Spinal cord (tissue), 10 donors: Measurements from ENCODE around the gene KCNAB1. TPM values are rescaled to one million over a fixed set of nuclear protein-coding genes. Genes with fewer than 3 reads are reported as not detected.

Experiments
- DNase-seq, 6 donors: peaks; one replicate each; pipeline versions ENCODE4 v3.0.0 to v3.0.0-alpha.2; 2013 to 2015; ENCODE audit warnings: low spot score in 6 of 6, low read depth in 4 of 6
- H3K27ac ChIP-seq: one replicate; pipeline ENCODE4 v1.5.1; 2013; ENCODE audit warnings: low read depth, low read length, control low read depth
- H3K27me3 ChIP-seq: one replicate; pipeline ENCODE4 v1.6.1; 2013; ENCODE audit warnings: low read length; ENCODE audit not compliant: control insufficient read depth, insufficient read depth
- H3K36me3 ChIP-seq: one replicate; pipeline ENCODE4 v1.6.1; 2013; ENCODE audit warnings: low read length; ENCODE audit not compliant: control insufficient read depth, insufficient read depth
- H3K4me1 ChIP-seq: one replicate; pipeline ENCODE4 v1.6.1; 2013; ENCODE audit warnings: low read length; ENCODE audit not compliant: control insufficient read depth, insufficient read depth
- H3K4me3 ChIP-seq: one replicate; pipeline ENCODE4 v1.5.1; 2013; ENCODE audit warnings: low read depth, low read length, control low read depth
- H3K9me3 ChIP-seq: one replicate; pipeline ENCODE4 v1.6.1; 2013; ENCODE audit warnings: low read length; ENCODE audit not compliant: control insufficient read depth, insufficient read depth
- WGBS: methylation state at CpG from one replicate; pipeline ENCODE4 v1.1.5; 2013; ENCODE audit warnings: missing lambda C conversion rate; ENCODE audit not compliant: insufficient coverage; 5-methylcytosine and 5-hydroxymethylcytosine counted together
- polyA plus RNA-seq, 2 donors: library from polyadenylated mRNA; unstranded; fragments of 120-200 nt; gene quantifications; one replicate each; pipeline ENCODE4 v1.2.1, GENCODE V29; 2013; ENCODE audit not compliant: insufficient read length in 2 of 2
- total RNA-seq, 2 donors: library from RNA; depleted of rRNA in 1 of 2; stranded (reverse); fragments of 120-200 nt in 1 of 2; fragments of >200 nt in 1 of 2; gene quantifications; one replicate each; pipeline versions ENCODE4 v1.2.3 to v1.2.4, GENCODE V29; 2013 to 2014
- donor health status: healthy.

Gene KCNAB1
- total and polyA plus RNA-seq, 4 donors, result 10.1 to 27.5 (median 22.6) TPM

DNA sequence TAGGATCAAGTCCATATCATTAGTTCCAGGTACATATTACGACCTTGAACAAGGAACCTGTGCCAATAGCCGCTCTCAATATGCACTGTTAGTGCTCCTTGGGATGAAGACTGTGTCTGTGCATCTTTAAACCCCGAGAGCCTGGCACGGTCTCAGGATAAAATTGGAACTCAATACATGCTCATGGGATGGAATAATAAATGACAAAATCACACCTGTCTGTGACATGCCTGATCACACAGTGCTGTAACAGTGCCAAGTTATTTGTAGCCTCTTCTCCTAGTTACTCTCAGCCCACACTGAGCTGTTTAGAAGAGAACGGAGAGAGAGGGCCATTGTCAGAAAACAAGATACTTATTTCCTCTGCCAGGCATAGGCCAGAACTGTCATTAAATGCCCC is 352.3 kb downstream of the KCNAB1 start:
- Histone ChIP-seq H3K4me1 (no peaks in the 10 kb centered on the region), H3K36me3 (no peaks in the 10 kb centered on the region), H3K27ac (no peak overlapping the region), H3K4me3 (no peak overlapping the region), H3K27me3 (no peaks in the 10 kb centered on the region), H3K9me3 (no peaks in the 10 kb centered on the region)
- no CpG with 5 or more reads among the region's 5 CpGs for WGBS
- DNase-seq, result no peak

DNA sequence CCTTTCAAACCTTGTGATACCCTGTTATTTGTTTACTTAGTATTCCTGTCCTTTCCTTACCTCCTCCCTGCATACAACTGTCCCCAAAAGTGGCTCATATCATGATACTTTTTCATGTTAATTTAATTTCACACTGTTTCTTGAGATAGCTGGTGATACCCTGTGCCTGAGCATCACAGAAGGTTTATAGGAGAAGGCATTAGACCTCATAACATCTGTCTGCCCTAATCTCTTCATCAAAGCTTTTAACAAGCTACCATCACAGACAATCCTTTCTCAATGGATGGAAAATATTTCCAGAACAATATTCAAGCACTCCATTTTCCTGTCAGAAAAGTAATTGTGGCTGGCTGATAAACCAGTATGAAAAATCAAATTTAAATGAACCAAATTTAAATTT is 353.0 kb downstream of the KCNAB1 start:
- DNase-seq, result no peak
- H3K4me3 ChIP-seq, result no peak overlapping the region
- no peaks in the 10 kb centered on the region for H3K4me1 ChIP-seq
- H3K9me3 ChIP-seq, result no peaks in the 10 kb centered on the region
- H3K27ac ChIP-seq, result no peak overlapping the region
- H3K36me3 ChIP-seq, result no peaks in the 10 kb centered on the region
- H3K27me3 ChIP-seq, result no peaks in the 10 kb centered on the region

DNA sequence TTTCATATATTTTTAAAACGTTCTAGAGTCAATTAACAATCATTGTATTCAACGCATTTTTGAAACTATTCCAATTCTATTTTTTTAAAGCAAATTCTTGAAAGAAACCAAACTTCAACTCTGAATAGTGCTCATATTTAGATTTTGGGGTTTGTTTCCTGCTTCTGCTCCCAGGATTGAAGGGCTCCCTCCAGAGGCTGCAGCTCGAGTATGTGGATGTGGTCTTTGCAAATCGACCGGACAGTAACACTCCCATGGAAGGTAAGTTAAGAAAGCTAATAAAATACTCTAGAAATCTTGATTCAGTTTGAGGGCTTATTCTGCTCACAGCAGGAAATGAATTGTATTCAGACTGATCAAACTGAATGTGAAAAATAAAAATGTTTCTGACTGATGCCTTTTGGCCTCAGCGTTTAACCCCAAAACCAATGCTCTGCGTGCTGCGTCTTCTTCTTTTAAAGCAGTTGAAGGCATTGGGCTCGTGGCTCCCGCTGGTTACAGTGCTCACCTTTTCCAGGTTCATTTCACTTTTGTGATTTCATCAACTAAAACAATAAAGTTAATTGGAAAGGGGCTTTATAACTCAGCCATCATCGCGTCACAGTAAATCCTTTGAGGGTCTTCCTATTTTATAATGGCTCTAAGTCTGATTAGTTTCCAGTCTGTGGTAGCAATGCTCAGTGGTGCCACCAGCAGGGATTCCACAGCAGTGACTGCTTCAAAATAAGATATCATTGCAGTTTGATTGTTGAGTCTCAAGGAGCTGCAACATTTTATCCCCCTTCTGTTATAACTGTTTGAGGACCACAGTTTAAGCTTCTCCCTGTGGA is 354.4 kb downstream of the KCNAB1 start:
- Histone ChIP-seq H3K9me3 (no peaks in the 10 kb centered on the region), H3K36me3 (no peaks in the 10 kb centered on the region), H3K4me3 (no peak overlapping the region), H3K27ac (no peak overlapping the region), H3K4me1 (no peaks in the 10 kb centered on the region), H3K27me3 (no peaks in the 10 kb centered on the region)
- DNase-seq, result peak in 2 of 6 donors; percentile 23 to 92
- WGBS, result 25% methylated on average over 3 of the region's 12 CpGs

DNA sequence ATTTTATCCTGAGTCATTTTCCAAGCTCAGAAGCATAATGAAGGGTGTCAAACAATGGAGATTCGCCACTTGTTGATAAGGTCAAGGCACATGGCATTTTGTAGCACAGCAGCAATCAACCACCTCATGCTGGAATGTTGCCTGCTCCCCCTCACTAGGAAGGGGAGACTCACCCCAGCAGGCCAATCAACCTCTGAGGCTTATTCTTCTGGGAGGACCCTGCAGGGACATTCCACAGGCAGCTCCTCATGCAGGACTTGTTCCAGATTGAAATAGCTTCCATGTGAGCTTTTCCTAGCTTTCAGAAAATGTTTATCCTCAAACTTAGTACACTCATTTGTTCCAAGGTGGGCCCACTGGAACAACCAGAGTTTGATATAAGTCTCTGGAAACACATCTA is 356.9 kb downstream of the KCNAB1 start:
- Histone ChIP-seq H3K4me1 (no peaks in the 10 kb centered on the region), H3K27me3 (no peaks in the 10 kb centered on the region), H3K9me3 (no peaks in the 10 kb centered on the region), H3K36me3 (no peaks in the 10 kb centered on the region), H3K27ac (no peak overlapping the region), H3K4me3 (no peak overlapping the region)
- WGBS, result 100% methylated on average over 1 of the region's 1 CpG
- no peak for DNase-seq

DNA sequence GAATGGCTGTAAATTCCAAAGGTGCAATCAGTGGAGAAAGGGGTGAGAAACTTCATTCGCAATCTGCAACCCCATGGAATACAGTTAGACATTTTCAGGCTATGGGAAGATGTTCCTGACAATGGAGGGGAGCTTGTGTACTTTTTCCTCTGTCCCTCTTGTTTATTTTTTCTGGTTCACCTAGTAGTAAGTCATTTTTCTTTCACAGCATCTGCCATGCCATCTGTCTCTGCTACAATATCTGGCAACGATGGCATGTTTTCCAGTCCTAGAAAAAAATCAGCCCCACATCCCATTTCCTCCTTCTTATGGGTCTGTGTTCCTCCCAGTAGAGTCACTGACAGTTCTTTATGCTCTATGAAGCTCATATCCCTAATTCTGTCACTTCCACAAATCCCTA is 358.5 kb downstream of the KCNAB1 start:
- Histone ChIP-seq H3K4me3 (no peak overlapping the region), H3K27me3 (no peaks in the 10 kb centered on the region), H3K4me1 (no peaks in the 10 kb centered on the region), H3K27ac (no peak overlapping the region), H3K9me3 (no peaks in the 10 kb centered on the region), H3K36me3 (no peaks in the 10 kb centered on the region)
- 63% methylated on average over 1 of the region's 2 CpGs for WGBS
- DNase-seq, result peak in 2 of 6 donors; percentile 66 to 73

DNA sequence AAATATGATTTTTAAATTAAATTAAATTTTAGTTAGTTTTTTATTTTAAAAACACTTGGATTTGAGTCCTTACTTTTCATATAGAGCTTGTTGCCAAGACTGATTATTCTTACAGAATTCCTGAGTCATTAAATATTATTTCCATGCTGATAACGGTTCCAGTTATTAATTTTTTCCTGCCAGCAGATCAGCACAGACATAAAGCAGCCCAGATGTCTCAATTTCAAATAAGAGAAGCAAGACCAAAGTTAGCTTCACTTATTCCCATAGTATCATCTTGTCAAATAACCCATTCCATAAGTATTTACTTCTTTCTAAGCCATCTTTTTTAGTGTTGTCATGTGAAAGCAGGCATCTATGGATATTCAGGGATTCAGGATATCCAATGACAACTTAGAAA is 359.2 kb downstream of the KCNAB1 start:
- no peaks in the 10 kb centered on the region for H3K4me1 ChIP-seq
- DNase-seq, result no peak
- no peaks in the 10 kb centered on the region for H3K36me3 ChIP-seq
- no peaks in the 10 kb centered on the region for H3K9me3 ChIP-seq
- no peak overlapping the region for H3K4me3 ChIP-seq
- no peaks in the 10 kb centered on the region for H3K27me3 ChIP-seq
- no CpG with 5 or more reads among the region's 1 CpG for WGBS
- H3K27ac ChIP-seq, result no peak overlapping the region

DNA sequence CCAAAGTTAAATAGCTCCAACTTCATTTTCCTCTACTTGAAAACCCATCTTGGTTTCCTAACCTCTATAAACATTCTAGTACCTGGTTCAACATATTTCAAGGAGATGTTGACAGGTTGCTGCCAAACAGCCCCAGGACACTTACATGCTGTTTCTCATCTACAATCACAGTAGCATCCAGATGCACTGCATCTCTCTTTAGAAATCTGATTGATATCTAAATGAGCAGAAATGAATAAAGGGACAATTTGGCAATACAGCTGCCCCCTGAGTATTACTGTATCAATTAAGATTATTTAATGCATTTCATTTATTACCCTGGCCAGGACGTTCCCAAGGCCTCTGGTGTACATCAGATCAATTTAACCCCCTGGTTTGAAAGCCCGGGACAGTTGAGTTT is 360.6 kb downstream of the KCNAB1 start:
- no peaks in the 10 kb centered on the region for H3K9me3 ChIP-seq
- H3K4me3 ChIP-seq, result no peak overlapping the region
- no peak overlapping the region for H3K27ac ChIP-seq
- no peaks in the 10 kb centered on the region for H3K4me1 ChIP-seq
- no peak for DNase-seq
- no peaks in the 10 kb centered on the region for H3K36me3 ChIP-seq
- no peaks in the 10 kb centered on the region for H3K27me3 ChIP-seq
- 57% methylated on average over 1 of the region's 2 CpGs for WGBS

DNA sequence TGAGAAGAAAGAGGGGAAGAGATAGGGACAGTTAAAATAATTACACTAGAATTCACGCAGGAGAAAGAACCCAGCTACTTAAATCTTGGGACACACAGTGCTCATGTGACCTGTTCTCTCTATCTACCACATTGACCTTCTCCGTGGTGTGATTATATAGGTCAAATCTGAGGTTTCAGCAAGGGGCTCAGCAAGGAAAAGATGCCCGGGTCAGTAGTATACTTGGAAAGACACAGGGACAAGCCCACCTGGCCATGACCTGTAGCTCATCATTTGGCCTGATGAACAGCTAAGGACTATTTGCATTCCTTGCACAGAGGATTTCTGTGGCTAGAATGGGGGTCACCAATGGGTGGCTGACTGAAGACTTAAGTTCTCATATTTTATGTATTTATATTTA is 362.6 kb downstream of the KCNAB1 start:
- Histone ChIP-seq H3K36me3 (no peaks in the 10 kb centered on the region), H3K4me3 (no peak overlapping the region), H3K4me1 (no peaks in the 10 kb centered on the region), H3K27me3 (no peaks in the 10 kb centered on the region), H3K9me3 (no peaks in the 10 kb centered on the region), H3K27ac (no peak overlapping the region)
- DNase-seq, result no peak
- 90% methylated on average over 1 of the region's 3 CpGs for WGBS

DNA sequence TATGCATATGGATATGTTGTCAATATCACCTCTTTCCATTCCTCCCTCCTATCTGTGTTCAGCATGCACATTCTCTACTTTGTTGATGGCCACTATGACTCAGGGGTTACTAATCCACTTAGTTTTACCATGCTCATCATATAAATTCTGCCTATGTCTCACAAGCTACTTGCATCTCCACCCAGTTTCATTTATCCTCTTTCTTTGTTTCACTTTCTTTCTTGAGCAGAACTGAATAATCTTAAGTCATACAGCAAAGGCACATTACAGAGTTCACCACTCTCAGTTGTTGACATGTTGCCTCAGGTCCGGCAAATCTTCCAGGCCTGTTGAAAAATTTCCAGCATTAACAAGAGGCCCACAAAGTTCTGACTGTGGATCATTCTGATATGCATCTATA is 363.0 kb downstream of the KCNAB1 start:
- no peak for DNase-seq
- no peaks in the 10 kb centered on the region for H3K36me3 ChIP-seq
- no peaks in the 10 kb centered on the region for H3K4me1 ChIP-seq
- H3K9me3 ChIP-seq, result no peaks in the 10 kb centered on the region
- no peak overlapping the region for H3K27ac ChIP-seq
- H3K4me3 ChIP-seq, result no peak overlapping the region
- 100% methylated on average over 1 of the region's 1 CpG for WGBS
- no peaks in the 10 kb centered on the region for H3K27me3 ChIP-seq

DNA sequence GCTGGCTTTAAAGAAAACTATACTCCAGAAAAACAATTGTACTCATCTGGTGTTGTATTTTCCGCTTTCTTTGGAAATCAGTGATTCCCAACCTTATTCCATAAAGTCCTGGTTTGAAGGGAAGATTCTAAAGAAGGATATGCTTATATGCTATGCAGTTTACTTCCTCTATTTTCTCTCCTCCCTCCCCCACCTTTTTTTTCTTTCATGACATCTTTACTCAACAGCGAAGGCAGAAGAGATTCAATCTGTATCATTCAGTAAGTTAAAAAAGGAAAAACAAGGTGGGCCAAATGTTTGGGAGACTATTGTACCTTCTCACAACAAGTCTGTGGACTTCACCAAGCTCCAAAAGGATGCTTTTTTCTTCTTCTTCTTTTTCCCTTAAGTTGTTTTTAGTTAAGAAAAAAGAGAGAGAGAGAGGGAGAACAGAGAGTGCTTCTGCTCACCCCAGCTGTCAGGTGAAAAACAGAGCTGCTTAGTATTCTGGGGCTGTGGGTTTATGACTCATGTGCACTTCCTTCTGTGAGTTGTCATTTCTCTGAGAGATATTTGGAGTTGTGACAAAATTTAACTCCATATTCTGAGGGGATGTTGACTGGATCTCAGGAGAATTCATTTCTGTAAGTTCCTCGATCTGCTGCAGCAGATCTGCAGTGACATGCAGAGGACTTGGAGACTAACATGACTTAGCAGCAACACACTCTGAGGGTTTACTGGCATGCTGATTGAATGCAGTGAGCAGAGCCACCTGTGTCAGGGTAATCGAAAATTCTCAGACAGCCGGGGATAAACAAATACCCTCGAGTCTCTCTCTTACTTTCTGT is 363.8 kb downstream of the KCNAB1 start:
- WGBS, result 57% methylated on average over 1 of the region's 6 CpGs
- Histone ChIP-seq H3K27me3 (no peaks in the 10 kb centered on the region), H3K36me3 (no peaks in the 10 kb centered on the region), H3K4me1 (no peaks in the 10 kb centered on the region), H3K27ac (no peak overlapping the region), H3K9me3 (no peaks in the 10 kb centered on the region), H3K4me3 (no peak overlapping the region)
- DNase-seq, result peak in 2 of 6 donors; percentile 18 to 33
